ENCODE data around the gene CRYBG3.
"Not testable (repeated sequence)": the region's sequence is repeated elsewhere in the genome, so short reads cannot be mapped to it uniquely, and the experiment has no call there.

CRYBG3 gene

DNA sequence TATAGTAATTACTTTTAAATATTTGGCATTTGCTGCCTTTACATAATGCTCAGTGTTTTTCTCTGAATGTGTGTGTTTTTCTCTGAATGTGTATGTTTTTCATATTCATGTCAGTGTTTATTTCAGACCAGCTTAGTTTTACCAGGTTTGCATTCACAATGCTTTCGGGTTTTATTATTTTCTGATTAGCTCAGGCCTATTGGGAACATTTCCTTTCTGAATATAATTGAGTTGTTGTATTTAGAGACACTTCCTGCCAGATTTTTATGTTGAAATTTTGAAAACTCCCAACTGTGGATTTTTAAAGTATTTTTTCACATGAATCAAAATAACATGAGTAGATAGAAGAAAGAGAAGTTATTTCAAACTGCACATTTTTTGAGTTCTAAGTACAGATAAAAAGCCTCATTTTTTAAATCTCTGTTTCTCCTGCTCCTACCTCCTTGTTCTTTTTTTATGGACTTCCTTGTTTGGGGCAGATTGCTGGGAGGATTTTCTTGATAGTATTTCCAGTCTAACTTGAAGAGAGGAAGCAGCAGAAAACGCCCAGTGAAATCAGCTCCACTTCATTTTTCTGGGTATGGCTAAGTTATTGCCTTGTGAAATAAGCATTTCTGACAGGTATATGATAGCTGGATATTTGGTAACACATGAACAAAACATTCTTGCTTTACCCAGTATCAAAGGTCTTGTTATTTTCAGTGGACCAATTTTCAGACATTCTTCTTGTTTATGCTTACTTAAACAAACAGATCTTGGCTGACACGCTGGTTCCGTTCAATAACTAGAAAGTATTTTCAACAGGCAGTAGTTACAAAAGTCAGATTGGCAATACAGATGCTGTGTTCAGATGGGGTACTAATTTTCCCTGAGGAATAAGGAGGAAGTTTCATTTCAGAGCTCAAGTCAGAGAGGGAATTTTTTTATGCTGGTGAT is 79.8 kb downstream of the CRYBG3 start:
- no peak for DNase-seq

DNA sequence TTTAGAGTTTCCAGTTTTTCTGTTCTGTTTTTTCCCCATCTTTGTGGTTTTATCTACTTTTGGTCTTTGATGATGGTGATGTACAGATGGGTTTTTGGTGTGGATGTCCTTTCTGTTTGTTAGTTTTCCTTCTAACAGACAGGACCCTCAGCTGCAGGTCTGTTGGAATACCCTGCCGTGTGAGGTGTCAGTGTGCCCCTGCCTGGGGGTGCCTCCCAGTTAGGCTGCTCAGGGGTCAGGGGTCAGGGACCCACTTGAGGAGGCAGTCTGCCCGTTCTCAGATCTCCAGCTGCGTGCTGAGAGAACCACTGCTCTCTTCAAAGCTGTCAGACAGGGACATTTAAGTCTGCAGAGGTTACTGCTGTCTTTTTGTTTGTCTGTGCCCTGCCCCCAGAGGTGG is 88.0 kb downstream of the CRYBG3 start:
- DNase-seq = not testable (repeated sequence)

- not testable (repeated sequence) for DNase-seq
These were observed 88.5 kb downstream of the CRYBG3 start for GRCh38 chr3:97910236-97910831.

DNA sequence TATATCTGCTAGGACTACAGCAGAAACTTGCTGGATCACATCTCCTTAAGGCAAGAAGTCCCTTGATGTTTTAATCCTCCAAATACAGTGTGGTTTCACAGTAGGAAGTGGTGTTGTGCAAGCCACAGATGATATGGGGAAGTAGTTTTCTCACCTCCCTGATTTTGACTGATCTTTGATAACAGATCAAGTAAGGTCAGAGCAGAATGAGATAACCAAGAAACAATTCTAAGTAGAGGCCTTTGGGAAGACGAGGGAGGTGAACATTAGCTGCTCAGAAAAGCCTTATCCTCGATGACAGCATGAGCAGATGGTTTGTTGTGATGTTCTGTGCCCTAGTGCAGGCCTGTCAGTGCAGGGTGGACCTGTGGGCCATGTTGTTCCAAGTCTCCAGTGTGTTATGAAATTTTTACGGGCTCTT is 89.1 kb downstream of the CRYBG3 start:
- DNase-seq = no peak

- no peak for DNase-seq
These were observed 89.6 kb downstream of the CRYBG3 start for GRCh38 chr3:97911459-97911858.

DNA sequence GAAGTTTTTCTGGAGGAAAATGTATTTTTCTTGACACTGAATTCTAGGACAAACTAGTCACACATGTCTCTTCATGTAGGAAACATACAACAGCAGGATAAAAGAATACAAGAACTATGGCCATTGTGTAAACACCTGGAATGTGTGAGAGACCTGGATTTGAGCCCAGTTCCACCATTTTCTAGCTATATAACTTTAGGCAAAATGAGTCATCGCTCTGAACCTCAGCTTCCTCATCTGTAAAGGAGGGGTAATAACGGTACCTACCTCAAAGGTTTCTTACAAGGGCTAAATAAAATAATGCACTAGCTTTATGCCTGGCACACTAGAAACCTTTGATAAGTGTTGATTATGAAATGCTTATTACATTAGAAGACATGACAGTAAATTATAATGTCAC is 92.6 kb downstream of the CRYBG3 start:
- peak; percentile 12 for DNase-seq

DNA sequence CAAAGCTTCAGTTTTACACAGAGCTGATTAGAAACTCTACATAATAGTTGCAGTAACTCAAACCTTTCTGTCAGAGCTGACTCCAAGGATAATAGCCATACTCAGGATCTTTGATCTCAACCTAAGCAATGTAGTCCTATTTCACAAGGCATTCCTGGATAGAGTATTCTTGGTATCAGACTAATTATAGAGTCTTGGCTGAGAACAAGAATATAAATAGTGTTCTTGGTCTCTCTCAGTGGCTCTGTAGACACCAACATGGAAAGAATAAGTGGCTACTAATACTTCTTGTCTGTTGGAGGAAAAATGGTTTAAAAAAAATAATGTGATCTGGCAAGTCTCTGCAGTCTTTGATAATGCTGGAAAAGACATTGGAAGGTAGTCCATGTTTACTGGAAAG is 94.8 kb downstream of the CRYBG3 start:
- no peak for DNase-seq

DNA sequence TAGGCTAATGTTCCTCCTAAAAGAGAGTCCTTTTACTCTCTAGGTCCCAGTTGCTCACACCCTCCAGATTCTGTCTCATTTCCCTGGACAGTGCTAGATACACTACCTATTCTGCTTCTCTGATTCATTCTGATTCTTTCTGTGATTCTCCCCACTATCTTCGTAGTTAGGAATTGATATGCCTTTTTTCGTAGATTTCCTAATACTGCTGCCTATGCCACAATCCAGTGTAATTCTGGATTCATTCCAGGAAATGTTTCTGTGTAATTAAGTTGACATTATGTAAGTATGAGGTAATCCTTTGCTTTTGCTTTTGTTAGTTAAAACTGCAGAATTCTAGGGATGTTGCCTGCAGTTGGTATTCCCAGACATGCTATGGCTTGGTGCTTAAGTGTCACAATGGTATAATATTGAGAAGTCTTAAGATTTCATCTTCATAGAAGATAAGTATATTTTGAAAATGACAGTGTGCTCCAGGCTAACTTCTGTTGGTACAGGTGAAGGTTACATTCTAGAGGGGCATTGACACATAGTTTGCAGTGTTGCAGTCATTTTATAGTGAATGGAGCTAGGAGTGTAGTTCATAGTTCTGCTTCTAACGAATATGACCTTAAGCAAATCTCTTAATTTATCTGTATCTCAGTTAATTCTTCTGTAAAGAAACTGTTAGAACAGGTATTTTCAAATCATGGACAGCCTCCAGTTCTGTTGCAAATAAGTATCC is 96.2 kb downstream of the CRYBG3 start:
- DNase-seq = no peak

DNA sequence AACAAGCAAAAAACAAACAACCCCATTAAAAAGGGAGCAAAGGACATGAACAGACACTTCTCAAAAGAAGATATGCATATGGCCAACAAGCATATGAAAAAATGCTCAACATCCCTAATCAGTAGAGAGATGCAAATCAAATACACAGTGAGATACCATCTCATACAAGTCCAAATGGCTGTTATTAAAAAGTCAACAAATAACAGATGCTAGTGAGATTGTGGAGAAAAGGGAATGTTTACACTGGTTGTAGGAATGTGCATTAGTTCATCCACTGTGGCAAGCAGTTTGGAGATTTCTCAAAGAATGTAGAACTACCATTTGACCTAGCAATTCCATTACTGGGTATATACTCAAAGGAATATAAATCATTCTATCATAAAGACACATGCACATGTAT is 105.9 kb downstream of the CRYBG3 start:
- DNase-seq = peak; percentile 6

- DNase-seq = no peak
These were observed 107.2 kb downstream of the CRYBG3 start for GRCh38 chr3:97928986-97929385.

GRCh38 chr3:97930018-97930417 is 108.2 kb downstream of the CRYBG3 start:
- DNase-seq = no peak

DNA sequence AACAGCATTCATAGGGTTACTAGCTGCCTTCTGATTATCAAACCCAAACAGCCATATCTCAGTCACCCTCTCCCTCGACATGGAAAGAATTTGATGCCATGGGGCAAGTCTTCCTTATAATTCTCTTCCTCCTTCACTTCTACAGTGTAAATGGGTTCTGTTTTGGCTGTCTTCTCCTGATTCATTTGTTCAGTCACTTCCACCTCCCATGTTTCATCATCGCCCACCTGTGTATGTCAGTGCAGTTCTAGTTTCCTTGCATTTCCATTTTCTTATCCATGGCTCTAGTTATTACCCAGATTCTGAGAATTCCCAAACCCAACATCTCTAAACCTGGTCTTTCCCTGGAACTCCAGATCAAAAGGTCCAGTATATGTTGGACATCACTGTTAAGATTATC is 109.4 kb downstream of the CRYBG3 start:
- no peak for DNase-seq

GRCh38 chr3:97932387-97932801 is 110.6 kb downstream of the CRYBG3 start:
- no peak for DNase-seq

DNA sequence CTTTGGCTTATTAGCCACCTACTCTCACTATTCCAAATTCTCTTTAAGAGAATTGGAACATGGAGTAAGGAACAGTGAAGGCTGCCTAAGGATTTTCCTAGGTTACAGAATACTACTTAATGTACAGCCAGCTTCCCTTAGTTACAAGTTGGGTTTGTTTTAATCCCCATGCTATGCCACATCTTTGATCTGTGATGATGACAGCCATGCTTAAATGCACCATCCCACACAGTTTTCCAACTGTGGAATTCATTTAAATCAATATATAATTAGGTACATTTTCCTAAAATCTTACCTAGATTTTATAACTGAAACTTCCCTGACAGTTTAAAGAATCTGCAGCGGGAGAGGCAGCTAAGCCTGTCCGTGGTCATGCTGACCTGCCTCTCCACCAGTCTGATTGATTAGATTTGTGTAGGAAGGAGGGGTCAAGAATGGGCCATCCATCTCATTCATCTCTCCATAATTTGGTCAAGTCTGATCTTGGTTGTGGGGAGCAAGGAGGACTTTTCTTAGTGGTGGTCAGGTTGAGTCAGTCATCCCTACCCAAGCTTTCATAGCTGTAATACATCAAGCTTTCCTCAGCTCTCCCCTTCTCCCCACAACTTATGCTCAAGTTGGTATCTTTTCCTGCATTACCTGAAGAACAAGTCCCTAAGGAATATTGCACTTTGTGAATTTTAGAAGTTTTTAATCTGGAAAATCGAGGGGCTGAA is 113.3 kb downstream of the CRYBG3 start:
- no peak for DNase-seq

DNA sequence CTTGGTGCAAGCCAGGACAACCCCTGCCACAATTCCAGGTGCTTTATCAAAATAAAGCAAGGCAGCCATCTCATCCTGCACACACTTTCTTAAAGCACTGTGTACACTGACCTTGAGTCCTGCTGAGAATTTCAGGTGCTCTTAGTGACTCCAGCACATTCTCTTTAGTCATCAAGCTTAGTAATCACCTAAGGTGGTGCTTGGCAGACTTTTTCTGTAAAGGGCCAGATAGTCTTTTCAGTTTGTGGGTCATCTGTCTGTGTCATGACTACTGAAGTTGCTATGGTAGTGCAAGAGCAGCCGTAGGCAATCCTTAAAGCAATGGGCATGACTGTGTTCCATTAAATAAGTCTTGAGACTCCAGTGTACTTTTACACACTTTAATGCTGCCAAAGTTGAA is 114.0 kb downstream of the CRYBG3 start:
- DNase-seq = no peak

DNA sequence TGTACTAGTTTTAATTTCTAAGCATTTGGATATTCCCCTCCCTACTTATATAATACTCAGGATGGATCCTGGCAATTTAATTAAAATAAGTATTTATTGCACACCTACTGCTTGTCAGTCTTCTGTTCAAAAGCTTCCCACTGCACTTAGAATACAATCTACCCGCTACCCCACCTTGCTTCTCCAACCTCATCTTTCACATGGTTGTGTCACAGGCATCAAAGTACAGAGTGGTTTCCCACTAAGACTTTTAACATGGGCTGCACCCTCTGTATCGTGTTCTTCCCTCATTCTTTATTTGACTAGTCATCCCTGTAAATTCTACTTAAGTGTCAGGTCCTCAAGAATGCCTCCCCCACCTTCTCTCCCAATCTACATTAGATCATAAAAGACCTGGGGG is 115.4 kb downstream of the CRYBG3 start:
- DNase-seq = peak; percentile 13

DNA sequence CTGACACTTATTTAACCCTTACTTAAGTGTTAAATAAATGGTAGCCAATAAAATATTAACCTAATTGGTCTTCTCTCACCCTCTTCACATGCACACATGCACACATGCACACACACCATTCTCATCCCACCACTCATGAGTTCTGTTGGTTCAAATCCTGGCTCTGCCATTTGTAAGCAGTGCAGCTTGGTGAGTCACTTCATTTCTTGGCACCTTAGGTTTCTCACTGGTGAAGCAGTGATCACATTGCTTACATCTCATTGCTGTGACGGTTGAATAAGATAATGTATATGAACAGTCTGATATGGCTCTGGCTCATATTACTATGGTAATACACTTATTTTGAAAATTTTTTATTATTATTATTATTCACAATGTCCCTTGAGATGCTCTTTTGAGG is 116.6 kb downstream of the CRYBG3 start:
- DNase-seq = peak; percentile 4

- no peak for DNase-seq
These were observed 117.6 kb downstream of the CRYBG3 start for GRCh38 chr3:97939401-97939800.

- DNase-seq = no peak
These were observed 118.2 kb downstream of the CRYBG3 start for GRCh38 chr3:97940034-97940433.

DNA sequence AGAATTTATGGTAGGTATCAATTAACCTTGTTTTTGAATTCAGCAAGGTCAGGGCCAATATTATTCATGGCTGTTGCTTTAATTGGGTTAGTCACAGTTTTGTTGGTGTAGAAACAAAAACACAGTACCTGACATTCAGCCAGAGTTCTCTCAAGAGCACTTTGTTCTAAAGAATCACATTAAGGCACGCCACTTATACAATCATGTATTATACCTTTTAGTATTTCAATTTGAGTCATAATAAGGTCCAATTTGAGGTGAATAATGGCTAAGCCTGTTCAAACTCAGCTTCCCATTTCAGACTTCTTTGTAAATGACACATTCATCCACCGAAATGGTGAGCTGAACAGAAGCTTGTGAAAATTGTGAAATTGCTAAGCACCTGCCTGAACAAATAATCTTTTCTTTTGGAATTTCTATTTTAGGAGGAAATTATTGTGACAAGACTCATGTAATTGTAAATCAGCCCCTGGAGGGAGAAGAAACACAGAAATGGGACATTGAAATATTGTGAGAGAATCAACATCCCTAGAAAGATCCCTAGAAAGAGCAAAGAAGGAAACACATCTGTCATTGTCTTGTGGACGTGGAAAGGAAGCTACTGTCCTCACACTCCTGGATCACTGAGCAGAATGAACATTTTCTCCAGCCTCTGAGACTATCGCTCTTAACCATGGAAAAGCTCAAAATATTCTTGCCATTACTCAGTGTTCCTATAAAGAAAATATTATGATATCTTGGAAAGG is 121.2 kb downstream of the CRYBG3 start:
- DNase-seq = no peak

GRCh38 chr3:97948351-97949109 is 126.7 kb downstream of the CRYBG3 start:
- no peak for DNase-seq

- DNase-seq = no peak
These were observed 127.3 kb downstream of the CRYBG3 start for GRCh38 chr3:97949110-97949485.
